Measurements from ENCODE around the gene LMX1A.

The LMX1A gene

GRCh38 chr1:165218731-165219130 is 137.8 kb downstream of the LMX1A start:
- no peak for DNase-seq (ENCODE audit: low read depth)

DNA sequence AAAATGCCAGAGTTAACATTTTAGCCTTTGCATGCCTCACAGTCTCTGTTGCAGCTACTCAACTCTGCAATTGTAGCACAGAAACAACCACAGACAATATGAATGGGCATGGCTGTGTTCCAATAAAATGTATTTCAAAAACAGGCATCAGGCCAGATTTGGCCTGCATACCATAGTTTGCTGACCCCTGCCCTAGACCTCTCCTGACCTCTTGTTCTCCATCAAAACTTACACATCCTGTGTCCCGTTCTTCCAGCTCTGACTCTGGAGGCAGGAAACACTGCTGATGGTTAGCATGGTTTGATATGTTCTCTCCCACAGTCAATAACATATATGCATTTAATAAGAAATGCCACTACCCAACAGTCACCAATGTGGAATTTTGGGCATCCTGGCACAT is 138.6 kb downstream of the LMX1A start:
- no peak for DNase-seq (ENCODE audit: low read depth)

DNA sequence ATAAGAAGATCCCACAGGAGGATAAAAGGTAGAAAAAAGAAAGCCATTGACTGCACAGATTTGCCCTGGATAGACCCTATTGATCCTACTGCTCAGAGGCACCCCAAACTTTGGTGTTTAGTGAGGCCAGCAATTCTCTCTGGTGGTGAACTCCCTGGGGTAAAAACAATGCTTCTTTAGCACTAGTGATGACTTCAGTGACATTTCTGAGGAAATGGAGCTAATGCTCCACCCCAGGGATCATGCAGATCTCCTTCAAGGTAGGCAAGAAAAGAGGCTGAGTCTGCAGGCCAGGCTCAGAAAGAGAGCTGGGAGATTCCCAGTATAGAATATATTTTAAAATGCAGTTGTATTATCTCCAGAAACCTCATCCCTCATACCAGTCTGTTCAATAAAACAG is 140.3 kb downstream of the LMX1A start:
- no peak for DNase-seq (ENCODE audit: low read depth)

DNA sequence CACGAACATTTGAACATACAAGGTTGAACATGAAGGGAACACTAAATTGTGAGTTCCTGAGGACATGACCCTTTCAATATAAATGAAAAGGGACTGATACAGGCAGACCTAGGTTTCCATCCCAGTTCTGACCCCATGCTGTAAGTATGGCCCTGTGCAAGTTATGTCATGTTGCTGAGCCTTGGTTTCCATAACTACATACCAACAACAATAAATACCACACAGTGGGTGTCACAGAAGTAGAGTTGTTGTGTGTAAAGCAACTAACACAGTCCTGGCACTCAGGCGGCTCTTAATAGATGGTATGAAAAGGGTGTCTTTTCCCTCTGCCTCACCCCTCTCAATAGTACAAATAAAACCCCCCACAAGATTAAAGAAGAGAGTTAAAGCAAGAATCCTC is 140.8 kb downstream of the LMX1A start:
- DNase-seq (ENCODE audit: low read depth): no peak

GRCh38 chr1:165212229-165212628 is 144.3 kb downstream of the LMX1A start:
- no peak for DNase-seq (ENCODE audit: low read depth)

DNA sequence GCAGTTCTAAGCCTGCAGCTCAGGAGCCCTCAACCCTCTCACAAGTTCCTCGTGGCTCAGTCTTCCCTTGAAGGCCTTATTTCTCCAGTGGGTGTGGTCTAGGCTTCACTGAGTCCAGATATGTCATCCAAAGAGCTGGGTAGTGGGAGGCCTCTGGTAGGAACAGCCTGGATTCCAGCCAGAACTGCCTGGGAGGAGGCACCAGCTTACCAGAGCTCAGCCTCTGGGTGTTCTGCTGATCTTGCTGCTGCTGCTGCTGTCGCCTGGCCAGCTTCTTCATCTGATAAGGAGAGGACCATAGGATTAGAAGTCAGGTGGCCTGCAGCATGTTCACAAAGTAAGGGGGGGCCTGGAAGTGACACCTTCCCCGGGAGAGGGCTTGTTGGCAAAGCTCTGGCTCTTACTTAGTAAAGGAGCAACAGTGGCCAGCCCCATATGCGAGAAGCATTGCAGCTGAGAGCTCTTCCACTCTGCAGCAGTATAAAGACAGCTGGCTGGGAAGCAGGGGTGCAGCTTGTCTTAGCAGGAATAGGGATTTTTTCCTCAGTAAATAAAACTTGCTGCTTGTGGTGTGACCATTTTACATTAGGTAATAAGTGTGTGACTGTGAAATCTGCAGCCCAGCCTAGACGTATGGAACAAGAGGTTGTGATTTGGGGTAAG is 148.5 kb downstream of the LMX1A start:
- DNase-seq (ENCODE audit: low read depth): no peak

GRCh38 chr1:165205145-165205544 is 151.4 kb downstream of the LMX1A start:
- DNase-seq (ENCODE audit: low read depth): no peak

- no peak for DNase-seq (ENCODE audit: low read depth)
Measured at GRCh38 chr1:165204548-165204947, 152.0 kb downstream of the LMX1A start.

DNA sequence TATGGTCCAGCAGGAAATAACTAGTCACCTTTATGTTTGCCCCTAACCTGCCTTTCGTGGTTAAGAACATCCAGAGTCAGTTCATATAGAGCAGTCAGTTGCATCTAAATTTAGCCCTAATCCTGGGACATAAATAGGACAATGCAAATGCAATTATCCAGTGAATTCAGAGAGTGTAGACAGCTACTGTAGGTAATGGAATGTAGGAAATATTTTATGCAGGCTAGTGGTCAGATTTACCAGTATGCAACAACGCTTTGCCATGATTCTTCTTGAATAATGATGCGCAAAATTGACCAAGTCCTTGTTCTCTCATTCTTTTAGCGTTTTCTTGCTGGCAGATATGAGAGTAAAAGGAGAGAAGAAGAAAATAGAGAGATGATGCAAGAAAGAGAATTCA is 165.4 kb downstream of the LMX1A start:
- DNase-seq (ENCODE audit: low read depth): no peak

DNA sequence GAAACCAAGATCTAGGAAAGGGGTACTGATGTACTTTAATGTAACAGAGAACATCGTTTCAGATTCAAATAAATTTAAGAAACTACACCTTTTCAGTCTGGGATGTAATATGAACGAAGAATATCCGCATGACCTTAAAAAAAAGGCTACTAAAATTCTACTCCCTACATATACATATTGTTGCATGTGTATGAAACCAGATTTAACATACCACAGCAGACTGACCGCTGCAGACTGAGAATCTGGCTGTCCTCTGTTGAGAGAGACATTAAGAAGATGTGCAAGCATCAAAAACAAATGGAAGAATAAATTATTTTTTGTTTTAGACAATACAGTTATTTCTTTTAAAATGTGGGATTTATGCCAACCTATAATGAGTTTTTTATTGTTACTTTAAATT is 166.6 kb downstream of the LMX1A start:
- DNase-seq (ENCODE audit: low read depth): no peak

GRCh38 chr1:165189011-165189410 is 167.5 kb downstream of the LMX1A start:
- no peak for DNase-seq (ENCODE audit: low read depth)

DNA sequence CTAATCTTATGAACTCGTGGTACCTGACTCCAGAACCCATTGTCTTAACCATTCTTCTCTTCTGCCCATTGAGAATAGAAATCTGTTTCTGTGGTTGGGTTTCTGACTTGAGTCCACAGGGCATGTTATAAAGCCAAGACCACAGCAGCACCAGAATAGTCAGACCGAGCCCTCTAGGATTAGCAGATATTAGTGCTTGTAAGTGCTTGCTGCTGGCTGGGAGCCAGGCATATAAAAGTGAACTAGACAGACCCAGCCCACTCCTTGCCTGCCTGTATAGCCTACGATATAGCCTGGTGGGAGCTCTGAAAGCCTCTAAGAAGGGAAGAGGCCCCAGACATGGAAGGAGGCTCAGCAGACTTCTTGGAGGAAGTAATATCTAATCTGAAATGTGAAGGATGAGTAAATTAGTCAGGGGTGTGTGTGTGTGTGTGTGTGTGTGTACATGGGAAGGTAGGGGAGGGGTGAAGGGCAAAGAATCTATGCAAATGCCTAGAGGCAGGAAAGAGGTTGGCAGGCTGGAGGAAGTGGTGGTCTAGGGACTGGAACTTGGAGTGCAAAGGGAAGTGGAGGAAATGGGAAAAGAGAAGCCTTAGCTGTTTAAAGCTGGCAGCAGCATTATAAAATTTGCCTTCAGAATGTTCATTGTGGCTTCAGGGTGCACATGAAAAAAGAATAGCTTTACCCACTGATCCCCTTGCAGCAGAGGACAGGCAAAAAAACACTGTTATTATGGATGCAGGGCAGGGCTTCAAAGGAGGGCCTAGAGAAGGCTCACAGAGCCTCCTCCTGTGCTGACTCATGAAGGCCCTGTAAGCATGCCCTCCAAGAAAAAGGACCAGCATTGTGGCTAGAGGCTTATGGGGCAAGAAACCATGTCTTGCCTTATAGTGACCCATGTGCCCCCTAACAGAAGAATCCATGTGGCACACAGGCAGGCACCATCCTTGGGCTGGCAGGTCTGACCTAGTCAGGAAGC is 169.2 kb downstream of the LMX1A start:
- no peak for DNase-seq (ENCODE audit: low read depth)

- no peak for DNase-seq (ENCODE audit: low read depth)
Measured at GRCh38 chr1:165185161-165185889, 171.2 kb downstream of the LMX1A start.

DNA sequence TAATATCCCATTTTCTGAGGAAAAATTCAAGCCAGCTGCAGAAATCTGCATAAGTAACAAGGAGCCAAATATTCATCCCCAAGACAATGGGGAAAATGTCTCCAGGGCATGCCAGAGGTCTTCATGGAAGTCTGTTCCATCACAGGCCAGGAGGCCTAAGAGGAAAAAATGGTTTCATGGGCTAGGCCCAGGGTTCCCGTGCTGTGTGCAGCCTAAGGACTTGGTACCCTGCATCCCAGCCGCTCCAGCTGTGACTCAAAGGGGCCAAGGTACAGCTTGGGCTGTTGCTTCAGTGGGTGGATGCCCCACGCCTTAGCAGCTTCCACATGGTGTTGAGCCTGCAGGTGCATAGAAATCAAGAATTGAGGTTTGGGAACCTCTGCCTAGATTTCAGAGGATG is 173.5 kb downstream of the LMX1A start:
- no peak for DNase-seq (ENCODE audit: low read depth)

DNA sequence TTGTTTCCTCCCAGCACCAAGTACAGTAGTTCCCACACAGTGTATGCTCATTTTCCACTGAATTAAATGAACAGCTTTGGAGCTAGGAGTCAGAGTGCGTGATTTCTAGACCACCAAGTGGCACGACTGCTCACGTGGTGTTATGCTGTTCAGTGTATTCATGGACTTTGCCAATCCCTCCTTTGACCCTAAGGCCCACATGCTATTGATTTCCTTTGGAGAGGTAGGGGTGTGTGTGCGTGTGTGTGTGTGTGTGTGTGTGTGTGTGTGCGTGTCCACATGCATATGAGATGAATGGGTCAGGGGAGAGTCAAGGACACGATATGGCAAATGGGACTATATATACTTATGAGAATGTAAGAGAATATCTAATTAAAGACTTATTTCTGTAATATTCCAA is 177.2 kb downstream of the LMX1A start:
- DNase-seq (ENCODE audit: low read depth): no peak

DNA sequence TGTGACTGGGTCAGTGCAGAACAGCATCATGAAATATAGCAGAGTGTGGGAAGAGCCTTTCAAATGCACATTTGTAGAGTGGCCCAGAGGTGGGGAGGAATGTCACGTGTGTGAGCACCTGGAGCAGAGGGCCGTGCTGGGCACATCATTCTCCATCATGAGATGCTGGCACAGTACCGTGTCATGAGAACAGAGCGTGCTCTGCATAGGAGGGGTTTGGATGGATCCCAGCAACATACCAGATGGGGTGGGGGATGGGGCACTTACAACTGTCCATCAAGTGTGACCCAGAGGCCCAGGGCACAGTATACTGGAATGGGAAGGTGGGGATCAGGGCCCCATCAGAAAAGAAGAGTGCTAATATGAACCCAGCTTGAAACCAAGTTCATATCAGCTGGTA is 182.0 kb downstream of the LMX1A start:
- no peak for DNase-seq (ENCODE audit: low read depth)

DNA sequence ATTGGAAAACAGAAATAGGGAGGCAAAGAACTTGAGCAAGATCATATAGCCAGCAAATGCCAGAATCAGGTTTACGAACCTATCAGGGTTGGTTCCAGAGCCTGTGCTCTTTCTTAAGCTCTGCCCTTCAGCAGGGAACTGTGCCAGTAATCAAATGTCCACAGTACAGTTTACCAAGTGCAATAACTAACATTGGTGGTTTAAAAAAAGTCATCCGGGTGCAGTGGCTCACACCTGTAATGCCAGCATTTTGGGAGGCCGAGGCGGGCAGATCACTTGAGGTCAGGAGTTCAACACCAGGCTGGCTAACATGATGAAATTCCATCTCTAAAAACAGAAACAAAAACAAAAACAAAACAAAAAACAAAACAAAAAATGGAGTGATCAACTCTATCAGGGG is 182.7 kb downstream of the LMX1A start:
- no peak for DNase-seq (ENCODE audit: low read depth)

DNA sequence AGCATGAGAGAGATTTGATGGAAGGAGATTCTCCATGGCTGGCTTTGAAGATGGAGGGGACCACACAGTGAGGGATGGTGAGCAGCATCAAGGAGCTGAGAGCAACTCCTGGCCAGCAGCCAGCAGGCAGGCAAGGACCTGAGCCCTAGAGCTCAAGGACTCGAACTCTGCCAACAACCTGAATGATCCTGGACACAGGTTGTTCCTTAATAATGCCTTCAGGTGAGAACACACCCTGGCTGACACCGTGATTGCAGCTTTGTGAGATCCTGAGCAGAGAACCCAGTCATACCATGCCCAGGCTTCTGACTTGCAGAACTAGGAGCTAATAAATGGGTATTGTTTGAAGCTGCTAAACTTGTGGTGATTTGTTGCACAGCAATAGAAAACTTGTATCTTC is 183.1 kb downstream of the LMX1A start:
- DNase-seq (ENCODE audit: low read depth): no peak

DNA sequence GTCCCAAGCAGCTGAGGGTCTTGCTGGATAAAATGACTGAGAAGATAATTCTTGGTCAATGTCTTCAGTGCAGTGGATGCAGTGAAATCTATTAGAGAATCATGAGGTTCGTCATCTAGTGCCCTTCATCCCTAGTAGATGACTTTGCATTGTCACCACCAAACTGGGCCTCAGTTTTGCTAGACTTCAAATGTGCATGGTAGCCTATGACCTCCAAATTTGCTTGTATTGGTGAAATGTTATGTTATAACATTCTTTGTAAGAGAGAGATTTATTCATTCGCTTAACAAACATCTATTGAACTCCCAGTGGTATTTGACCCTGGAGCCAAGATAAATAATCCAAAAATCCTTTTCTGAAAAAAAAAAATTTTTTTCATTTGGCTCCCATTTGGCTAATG is 183.8 kb downstream of the LMX1A start:
- DNase-seq (ENCODE audit: low read depth): no peak

- no peak for DNase-seq (ENCODE audit: low read depth)
Measured at GRCh38 chr1:165169729-165170128, 186.8 kb downstream of the LMX1A start.

- DNase-seq (ENCODE audit: low read depth): no peak
Measured at GRCh38 chr1:165169028-165169427, 187.5 kb downstream of the LMX1A start.

- DNase-seq (ENCODE audit: low read depth): no peak
Measured at GRCh38 chr1:165168467-165168866, 188.0 kb downstream of the LMX1A start.

Measured in stimulated activated CD8-positive, alpha-beta memory T cell treated with anti-CD3 and anti-CD28 coated beads, Interleukin-4, amount 100 ng/mL, for 24 hours (primary cell).